Articular chondrocyte of knee joint (primary cell): Measurements from ENCODE around the gene OR52I1. TPM values are rescaled to one million over a fixed set of nuclear protein-coding genes. Genes with fewer than 3 reads are reported as not detected.

Experiments used
- total RNA-seq: library from RNA; depleted of rRNA; stranded (reverse); fragments of >200 nt; gene quantifications from 2 replicates; pipeline ENCODE4 v1.2.3, GENCODE V29; 2012

OR52I1 gene
- not detected in 2 replicates for total RNA-seq

GRCh38 chr11:4593739-4594138 is at the start of gene OR52I1:
Gene OR52I1 (plus strand): TSS chr11:4594039. CDS start chr11:4594039, 0 bp downstream.

GRCh38 chr11:4544891-4545290 is 48.9 kb upstream of the OR52I1 start, which contains the start of gene OR52M1:
Gene OR52M1 (plus strand): TSS chr11:4545191. CDS start chr11:4545191, 0 bp downstream.

GRCh38 chr11:4581443-4581842 is 12.4 kb upstream of the OR52I1 start, which contains the start of gene OR52I2:
Gene OR52I2 (plus strand): TSS chr11:4581743.

GRCh38 chr11:4607781-4608666 is 14.2 kb downstream of the OR52I1 start, which contains the start of gene TRIM68:
Gene TRIM68 (minus strand): TSS chr11:4608231. CDS start chr11:4605504, 2,727 bp downstream.

GRCh38 chr11:4636962-4637661 is 43.3 kb downstream of the OR52I1 start, which contains the start of gene OR51D1:
Gene OR51D1 (plus strand): TSS chr11:4637477. CDS start chr11:4639791, 2,314 bp downstream.

GRCh38 chr11:4643682-4644081 is 49.8 kb downstream of the OR52I1 start, which contains the start of gene OR51E1:
Gene OR51E1 (plus strand): TSS chr11:4643982. CDS start chr11:4652527, 8,545 bp downstream.

Other genes starting within 250 kb of the OR52I1 start
- not detected in 2 replicates for gene OR52B4, start 225.7 kb upstream of the OR52I1 start, total RNA-seq
- 15.4 and 16.6 TPM in 2 replicates for gene TRIM21, start 200.3 kb upstream of the OR52I1 start, total RNA-seq
- not detected in 2 replicates for gene OR52K2, start 144.7 kb upstream of the OR52I1 start, total RNA-seq
- not detected in 2 replicates for gene OR52K1, start 111.4 kb upstream of the OR52I1 start, total RNA-seq
- not detected in 2 replicates for gene OR52M1, start 48.8 kb upstream of the OR52I1 start, total RNA-seq
- not detected in 2 replicates for gene OR52I2, start 12.3 kb upstream of the OR52I1 start, total RNA-seq
- gene TRIM68, start 14.2 kb downstream of the OR52I1 start, total RNA-seq, result 12.3 and 13.1 TPM in 2 replicates
- not detected in 2 replicates for gene OR51D1, start 43.4 kb downstream of the OR52I1 start, total RNA-seq
- gene OR51E1, start 49.9 kb downstream of the OR52I1 start, total RNA-seq, result not detected in 2 replicates
- not detected in 2 replicates for gene OR51E2, start 103.8 kb downstream of the OR52I1 start, total RNA-seq
- not detected in 2 replicates for gene MMP26, start 110.7 kb downstream of the OR52I1 start, total RNA-seq
- gene OR51F1, start 175.9 kb downstream of the OR52I1 start, total RNA-seq, result not detected in 2 replicates
- gene OR52R1, start 210.3 kb downstream of the OR52I1 start, total RNA-seq, result not detected in 2 replicates
- not detected in 2 replicates for gene OR51F2, start 227.3 kb downstream of the OR52I1 start, total RNA-seq